ENCODE results near the gene IRF2BPL.

GRCh38 chr14:77026930-77027537 lies 1.5 kb downstream of the IRF2BPL start:
- TF ChIP-seq POLR2A (IDR thresholded peaks at IDR 0.05; ENCODE audit: low read depth): no peak
- TF ChIP-seq CTCF (IDR thresholded peaks at IDR 0.05): peak in 1 of 3 experiments; percentile 34
